IgD-negative memory B cell (primary cell): ENCODE data around the gene OCEL1. TPM values are rescaled to one million over a fixed set of nuclear protein-coding genes. Genes with fewer than 3 reads are reported as not detected.
"Not testable (repeated sequence)": the region's sequence is repeated elsewhere in the genome, so short reads cannot be mapped to it uniquely, and the experiment has no call there.

Experiments
- H3K27ac Mint-ChIP-seq, 3 donors: one replicate each; pipeline ENCODE4 v1.8.0; 2020 to 2022; ENCODE audit warnings: mild to moderate bottlenecking in 3 of 3, mixed read lengths in 3 of 3, moderate library complexity in 1 of 3
- H3K27me3 Mint-ChIP-seq: one replicate; pipeline ENCODE4 v1.8.0; 2021; ENCODE audit warnings: mixed read lengths
- H3K36me3 Mint-ChIP-seq: one replicate; pipeline ENCODE4 v1.8.0; 2020; ENCODE audit warnings: mild to moderate bottlenecking, mixed read lengths
- H3K4me1 Mint-ChIP-seq, 3 donors: one replicate each; pipeline ENCODE4 v1.8.0; 2020 to 2022; ENCODE audit warnings: mixed read lengths in 3 of 3, mild to moderate bottlenecking in 1 of 3
- H3K4me3 Mint-ChIP-seq, 4 donors: one replicate each; pipeline ENCODE4 v1.8.0; 2020 to 2022; ENCODE audit warnings: mild to moderate bottlenecking in 4 of 4, mixed read lengths in 4 of 4, moderate library complexity in 3 of 4
- H3K9me3 Mint-ChIP-seq, 3 donors: one replicate each; pipeline ENCODE4 v1.8.0; 2020 to 2021; ENCODE audit warnings: mixed read lengths in 3 of 3, mild to moderate bottlenecking in 1 of 3
- polyA plus RNA-seq: library from polyadenylated mRNA; unstranded; fragments of 300-500 nt; fragmentation: Illumina TruSeq; gene quantifications from one replicate; pipeline ENCODE4 v1.2.3, GENCODE V29; 2021

Gene OCEL1
- polyA plus RNA-seq, 1 donor from 2014 or later: 46.0 TPM

- H3K36me3 Mint-ChIP-seq: no peaks in the 10 kb centered on the region
- H3K27me3 Mint-ChIP-seq: no peaks in the 10 kb centered on the region
- no peaks in the 10 kb centered on the region for H3K9me3 Mint-ChIP-seq
- H3K4me1 Mint-ChIP-seq: peaks cover 4 to 7% (median 4%) of the 10 kb centered on the region in 3 donors
- H3K27ac Mint-ChIP-seq: no peak overlapping the region
- H3K4me3 Mint-ChIP-seq: no peak overlapping the region
Measured at GRCh38 chr19:17259934-17260333, 33.9 kb downstream of the OCEL1 start.

- Mint-ChIP-seq H3K27me3 (no peaks in the 10 kb centered on the region), H3K4me3 (no peak overlapping the region), H3K4me1 (peaks cover 4 to 7% (median 4%) of the 10 kb centered on the region in 3 donors), H3K27ac (no peak overlapping the region), H3K36me3 (no peaks in the 10 kb centered on the region), H3K9me3 (no peaks in the 10 kb centered on the region)
Measured at GRCh38 chr19:17260842-17261325, 34.9 kb downstream of the OCEL1 start.

GRCh38 chr19:17262557-17262956 is 36.5 kb downstream of the OCEL1 start:
- H3K27ac Mint-ChIP-seq: no peak overlapping the region
- no peaks in the 10 kb centered on the region for H3K27me3 Mint-ChIP-seq
- H3K4me1 Mint-ChIP-seq: peaks cover 10 to 17% (median 10%) of the 10 kb centered on the region in 3 donors
- H3K9me3 Mint-ChIP-seq: no peaks in the 10 kb centered on the region
- peak overlapping the region in 1 of 4 donors; percentile 65 for H3K4me3 Mint-ChIP-seq
- H3K36me3 Mint-ChIP-seq: no peaks in the 10 kb centered on the region

- Mint-ChIP-seq H3K9me3 (no peaks in the 10 kb centered on the region), H3K4me3 (no peak overlapping the region), H3K27ac (peak overlapping the region in 2 of 3 donors; percentile 20 to 28), H3K36me3 (no peaks in the 10 kb centered on the region), H3K27me3 (no peaks in the 10 kb centered on the region), H3K4me1 (peaks cover 10 to 22% (median 14%) of the 10 kb centered on the region in 3 donors)
Measured at GRCh38 chr19:17263712-17264640, 38.0 kb downstream of the OCEL1 start.

GRCh38 chr19:17264641-17264979 is 38.6 kb downstream of the OCEL1 start, which contains the start of gene USHBP1:
Gene USHBP1, minus strand, starts transcription at chr19:17264745. Its CDS starts 446 bp downstream, at chr19:17264299.
- Mint-ChIP-seq H3K27ac (peak within 1 kb of the TSS; percentile 20 to 43 (median 28)), H3K4me1 (peaks cover 10 to 22% (median 14%) of the 10 kb centered on the region in 3 donors), H3K27me3 (no peaks in the 10 kb centered on the region), H3K36me3 (no peaks in the 10 kb centered on the region), H3K9me3 (no peaks in the 10 kb centered on the region), H3K4me3 (peak within 1 kb of the TSS in 1 of 4 donors; percentile 5)

GRCh38 chr19:17266026-17266425 is 40.0 kb downstream of the OCEL1 start:
- Mint-ChIP-seq H3K36me3 (no peaks in the 10 kb centered on the region), H3K27me3 (no peaks in the 10 kb centered on the region), H3K9me3 (no peaks in the 10 kb centered on the region), H3K27ac (peak overlapping the region in 2 of 3 donors; percentile 43 to 84), H3K4me3 (peak overlapping the region in 1 of 4 donors; percentile 89), H3K4me1 (peaks cover 7 to 19% (median 10%) of the 10 kb centered on the region in 3 donors)

GRCh38 chr19:17266589-17266974 is 40.6 kb downstream of the OCEL1 start:
- no peaks in the 10 kb centered on the region for H3K9me3 Mint-ChIP-seq
- H3K27ac Mint-ChIP-seq: peak overlapping the region; percentile 83 to 94 (median 84)
- H3K27me3 Mint-ChIP-seq: no peaks in the 10 kb centered on the region
- H3K4me1 Mint-ChIP-seq: peaks cover 7 to 18% (median 13%) of the 10 kb centered on the region in 3 donors
- no peaks in the 10 kb centered on the region for H3K36me3 Mint-ChIP-seq
- peak overlapping the region; percentile 83 to 93 (median 87) for H3K4me3 Mint-ChIP-seq

GRCh38 chr19:17266975-17267788 is 41.2 kb downstream of the OCEL1 start, which contains the start of gene BABAM1:
Gene BABAM1, plus strand, starts transcription at chr19:17267443. Its CDS starts 1,364 bp downstream, at chr19:17268807.
- H3K27ac Mint-ChIP-seq: peak within 1 kb of the TSS; percentile 83 to 94 (median 84)
- no peaks in the 10 kb centered on the region for H3K36me3 Mint-ChIP-seq
- no peaks in the 10 kb centered on the region for H3K27me3 Mint-ChIP-seq
- peaks cover 7 to 18% (median 13%) of the 10 kb centered on the region in 3 donors for H3K4me1 Mint-ChIP-seq
- H3K4me3 Mint-ChIP-seq: peak within 1 kb of the TSS; percentile 83 to 93 (median 87)
- H3K9me3 Mint-ChIP-seq: no peaks in the 10 kb centered on the region

GRCh38 chr19:17268754-17269153 is 42.7 kb downstream of the OCEL1 start:
- H3K36me3 Mint-ChIP-seq: peaks cover 2% of the 10 kb centered on the region
- no peaks in the 10 kb centered on the region for H3K9me3 Mint-ChIP-seq
- H3K27ac Mint-ChIP-seq: peak overlapping the region in 1 of 3 donors; percentile 31
- peak overlapping the region in 2 of 4 donors; percentile 44 to 60 for H3K4me3 Mint-ChIP-seq
- peaks cover 7 to 18% (median 13%) of the 10 kb centered on the region in 3 donors for H3K4me1 Mint-ChIP-seq
- H3K27me3 Mint-ChIP-seq: no peaks in the 10 kb centered on the region

GRCh38 chr19:17274892-17275291 is 48.9 kb downstream of the OCEL1 start:
- H3K36me3 Mint-ChIP-seq, H3K9me3 Mint-ChIP-seq, H3K4me3 Mint-ChIP-seq, H3K27ac Mint-ChIP-seq, H3K4me1 Mint-ChIP-seq, H3K27me3 Mint-ChIP-seq: not testable (repeated sequence)

GRCh38 chr19:17275441-17276175 is 49.6 kb downstream of the OCEL1 start:
- H3K4me1 Mint-ChIP-seq: peaks cover 0 to 3% (median 0%) of the 10 kb centered on the region in 3 donors
- no peak overlapping the region for H3K4me3 Mint-ChIP-seq
- H3K36me3 Mint-ChIP-seq: peaks cover 7% of the 10 kb centered on the region
- no peak overlapping the region for H3K27ac Mint-ChIP-seq
- no peaks in the 10 kb centered on the region for H3K9me3 Mint-ChIP-seq
- no peaks in the 10 kb centered on the region for H3K27me3 Mint-ChIP-seq
